ENCODE results near the gene P4HA1.
A peak's percentile ranks its signal among the peaks of the same experiment; 100 is the strongest.

P4HA1 gene

DNA sequence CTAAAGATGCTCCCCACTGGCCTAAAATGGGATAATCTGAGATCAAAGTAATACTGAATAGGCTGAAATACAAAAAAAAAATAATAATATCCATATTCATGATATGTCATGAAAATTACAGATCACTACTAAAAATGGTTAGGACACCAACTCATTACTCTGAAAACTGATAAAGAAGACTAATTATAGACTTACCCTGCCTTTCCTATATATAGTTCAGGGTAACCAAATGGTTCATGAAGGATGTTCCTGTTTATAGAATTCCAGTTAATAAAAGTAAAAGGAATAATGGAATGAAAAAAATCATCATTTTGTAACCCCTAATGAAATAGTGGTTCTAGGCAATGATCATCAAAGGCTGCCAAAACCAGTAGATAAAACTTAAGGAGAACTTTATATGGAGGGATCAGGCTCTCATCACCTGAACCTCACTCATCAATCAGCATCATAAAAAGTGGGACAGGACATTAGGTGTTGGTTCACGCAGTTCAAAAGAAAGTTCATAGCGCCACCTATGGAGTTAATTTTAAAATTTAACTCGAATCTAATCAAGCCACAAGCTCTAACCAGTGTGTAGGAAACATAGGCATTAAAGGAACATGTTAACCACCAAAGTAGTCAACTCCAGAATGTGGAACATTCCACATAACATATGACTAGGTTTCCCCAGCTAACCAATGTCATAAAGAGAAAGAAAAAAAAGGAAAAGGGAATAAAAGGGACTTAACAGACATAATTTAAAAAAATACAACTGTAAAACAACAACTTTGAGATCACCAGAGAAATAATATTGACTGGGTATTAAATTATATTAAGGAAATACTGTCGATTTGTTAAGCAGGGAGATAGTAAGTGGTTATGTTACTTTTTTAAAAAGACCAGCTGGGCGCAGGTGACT is 35.7 kb downstream of the P4HA1 start:
- Histone ChIP-seq H3K9ac (ENCODE audit: insufficient read length, low read depth) (no peak overlapping the region), H3K9me3 (ENCODE audit: insufficient read depth, low read length) (no peaks in the 10 kb centered on the region), H3K4me3 (ENCODE audit: insufficient read length, low read depth) (no peak overlapping the region), H3K27me3 (ENCODE audit: insufficient read depth, insufficient read length) (no peaks in the 10 kb centered on the region), H3K36me3 (ENCODE audit: insufficient read depth, insufficient read length, low read length) (peaks cover 31% of the 10 kb centered on the region), H3K4me1 (ENCODE audit: insufficient read depth, insufficient read length) (no peaks in the 10 kb centered on the region)
- no peak for TF ChIP-seq SUZ12 (IDR thresholded peaks at IDR 0.05; ENCODE audit: extremely low read depth, insufficient read depth, insufficient read length)
- TF ChIP-seq YY1 (IDR thresholded peaks at IDR 0.05; ENCODE audit: insufficient read depth, insufficient read length), result no peak
- no peak for TF ChIP-seq ZNF274 (IDR thresholded peaks at IDR 0.05; ENCODE audit: low read depth, low read length)
- peak; percentile 9 for DNase-seq (ENCODE audit: low read depth, low spot score)

DNA sequence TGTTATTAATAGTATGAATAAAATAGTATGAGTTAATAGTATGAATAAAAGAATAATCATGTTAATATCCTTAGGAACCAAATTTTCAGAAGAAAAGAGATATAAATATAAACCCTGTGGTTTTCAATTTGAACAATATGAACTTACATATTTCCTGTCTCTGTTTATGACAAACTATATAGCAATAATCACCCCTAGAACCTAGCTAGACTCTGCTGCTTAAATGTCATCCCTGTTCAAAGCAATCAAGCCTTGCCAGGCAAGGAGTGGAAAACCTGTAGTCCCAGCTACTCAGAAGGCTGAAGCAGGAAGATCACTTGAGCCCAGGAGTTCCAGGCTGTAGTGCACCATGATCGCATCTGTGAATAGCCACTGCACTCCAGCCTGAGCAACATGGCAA is 36.5 kb downstream of the P4HA1 start:
- peaks cover 32% of the 10 kb centered on the region for H3K36me3 ChIP-seq (ENCODE audit: insufficient read depth, insufficient read length, low read length)
- TF ChIP-seq YY1 (IDR thresholded peaks at IDR 0.05; ENCODE audit: insufficient read depth, insufficient read length) (no peak), SUZ12 (IDR thresholded peaks at IDR 0.05; ENCODE audit: extremely low read depth, insufficient read depth, insufficient read length) (no peak), ZNF274 (IDR thresholded peaks at IDR 0.05; ENCODE audit: low read depth, low read length) (no peak)
- H3K9me3 ChIP-seq (ENCODE audit: insufficient read depth, low read length), result no peaks in the 10 kb centered on the region
- H3K27me3 ChIP-seq (ENCODE audit: insufficient read depth, insufficient read length), result no peaks in the 10 kb centered on the region
- H3K4me3 ChIP-seq (ENCODE audit: insufficient read length, low read depth), result no peak overlapping the region
- H3K4me1 ChIP-seq (ENCODE audit: insufficient read depth, insufficient read length), result no peaks in the 10 kb centered on the region
- DNase-seq (ENCODE audit: low read depth, low spot score), result no peak
- no peak overlapping the region for H3K9ac ChIP-seq (ENCODE audit: insufficient read length, low read depth)

- Histone ChIP-seq H3K9me3 (ENCODE audit: insufficient read depth, low read length) (no peaks in the 10 kb centered on the region), H3K9ac (ENCODE audit: insufficient read length, low read depth) (no peak overlapping the region), H3K4me1 (ENCODE audit: insufficient read depth, insufficient read length) (no peaks in the 10 kb centered on the region), H3K4me3 (ENCODE audit: insufficient read length, low read depth) (no peak overlapping the region), H3K36me3 (ENCODE audit: insufficient read depth, insufficient read length, low read length) (peaks cover 27% of the 10 kb centered on the region), H3K27me3 (ENCODE audit: insufficient read depth, insufficient read length) (no peaks in the 10 kb centered on the region)
- no peak for DNase-seq (ENCODE audit: low read depth, low spot score)
- TF ChIP-seq YY1 (IDR thresholded peaks at IDR 0.05; ENCODE audit: insufficient read depth, insufficient read length) (no peak), ZNF274 (IDR thresholded peaks at IDR 0.05; ENCODE audit: low read depth, low read length) (no peak), SUZ12 (IDR thresholded peaks at IDR 0.05; ENCODE audit: extremely low read depth, insufficient read depth, insufficient read length) (no peak)
These were observed 38.5 kb downstream of the P4HA1 start for GRCh38 chr10:73058057-73058591.

DNA sequence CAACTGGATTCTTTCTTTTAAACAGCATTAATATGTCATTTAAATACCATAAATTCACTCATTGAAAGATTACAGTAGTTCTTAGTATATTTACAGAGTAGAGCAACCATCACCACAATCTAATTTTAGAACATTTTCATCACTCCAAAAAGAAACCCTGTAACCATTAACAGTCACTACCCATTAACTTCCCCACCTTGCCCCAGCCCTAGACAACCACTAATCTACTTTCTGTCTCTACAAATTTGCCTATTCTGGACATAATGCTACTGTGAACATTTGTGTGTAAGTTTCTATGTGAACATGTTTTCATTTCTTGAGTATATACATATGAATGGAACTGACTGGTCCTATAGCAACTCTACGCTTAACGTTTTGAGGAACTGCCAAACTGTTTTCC is 42.4 kb downstream of the P4HA1 start:
- H3K36me3 ChIP-seq (ENCODE audit: insufficient read depth, insufficient read length, low read length), result peaks cover 23% of the 10 kb centered on the region
- H3K4me1 ChIP-seq (ENCODE audit: insufficient read depth, insufficient read length), result no peaks in the 10 kb centered on the region
- H3K4me3 ChIP-seq (ENCODE audit: insufficient read length, low read depth), result no peak overlapping the region
- H3K9ac ChIP-seq (ENCODE audit: insufficient read length, low read depth), result no peak overlapping the region
- no peaks in the 10 kb centered on the region for H3K9me3 ChIP-seq (ENCODE audit: insufficient read depth, low read length)
- DNase-seq (ENCODE audit: low read depth, low spot score), result no peak
- TF ChIP-seq SUZ12 (IDR thresholded peaks at IDR 0.05; ENCODE audit: extremely low read depth, insufficient read depth, insufficient read length) (no peak), YY1 (IDR thresholded peaks at IDR 0.05; ENCODE audit: insufficient read depth, insufficient read length) (no peak), ZNF274 (IDR thresholded peaks at IDR 0.05; ENCODE audit: low read depth, low read length) (no peak)
- no peaks in the 10 kb centered on the region for H3K27me3 ChIP-seq (ENCODE audit: insufficient read depth, insufficient read length)

- Histone ChIP-seq H3K9me3 (ENCODE audit: insufficient read depth, low read length) (no peaks in the 10 kb centered on the region), H3K36me3 (ENCODE audit: insufficient read depth, insufficient read length, low read length) (peaks cover 27% of the 10 kb centered on the region), H3K27me3 (ENCODE audit: insufficient read depth, insufficient read length) (no peaks in the 10 kb centered on the region), H3K4me1 (ENCODE audit: insufficient read depth, insufficient read length) (no peaks in the 10 kb centered on the region), H3K9ac (ENCODE audit: insufficient read length, low read depth) (no peak overlapping the region), H3K4me3 (ENCODE audit: insufficient read length, low read depth) (no peak overlapping the region)
- DNase-seq (ENCODE audit: low read depth, low spot score), result no peak
- TF ChIP-seq SUZ12 (IDR thresholded peaks at IDR 0.05; ENCODE audit: extremely low read depth, insufficient read depth, insufficient read length) (no peak), YY1 (IDR thresholded peaks at IDR 0.05; ENCODE audit: insufficient read depth, insufficient read length) (no peak), ZNF274 (IDR thresholded peaks at IDR 0.05; ENCODE audit: low read depth, low read length) (no peak)
These were observed 43.4 kb downstream of the P4HA1 start for GRCh38 chr10:73053275-73053674.

DNA sequence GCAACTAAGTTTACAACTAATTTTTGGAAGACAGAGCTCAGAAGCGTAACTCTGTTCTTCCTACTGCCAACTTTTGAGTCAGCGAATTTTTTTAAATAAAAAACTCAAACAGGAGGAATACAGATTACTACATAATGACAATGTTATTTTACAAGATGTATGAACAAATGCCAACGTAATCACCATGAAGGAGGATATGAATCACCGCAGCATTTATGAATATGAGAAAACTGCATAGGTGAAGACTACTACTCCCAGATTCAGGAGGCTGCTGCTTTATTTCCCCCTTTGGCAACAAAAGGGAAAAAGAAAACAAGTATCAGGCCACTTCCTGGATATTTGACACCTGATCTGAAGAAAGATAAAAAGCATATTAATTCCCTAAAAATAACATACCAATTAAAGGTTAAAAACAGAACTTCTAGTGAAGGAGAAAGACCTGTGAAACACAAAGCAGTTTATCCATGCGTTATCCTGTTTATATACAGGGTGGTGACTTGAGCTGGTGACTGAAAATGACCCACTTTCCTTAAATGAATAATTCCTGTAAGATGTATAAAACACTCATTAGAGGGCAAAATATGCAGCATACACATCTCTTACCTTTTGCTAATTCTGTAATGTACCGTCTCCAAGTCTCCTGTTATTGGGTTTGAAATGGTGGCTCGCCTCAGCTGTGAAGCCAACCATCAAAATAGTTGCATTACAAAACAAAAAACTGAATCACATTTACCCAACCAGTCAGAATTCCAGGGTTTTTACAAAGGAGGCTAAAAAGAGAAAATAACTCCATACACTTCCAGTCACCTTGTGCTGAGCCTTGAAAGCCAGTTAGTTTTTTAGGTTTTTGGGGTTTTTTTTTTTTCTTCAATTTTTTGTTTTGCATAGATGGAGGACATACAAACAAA is 52.0 kb downstream of the P4HA1 start:
- H3K27me3 ChIP-seq (ENCODE audit: insufficient read depth, insufficient read length), result no peaks in the 10 kb centered on the region
- H3K9ac ChIP-seq (ENCODE audit: insufficient read length, low read depth), result no peak overlapping the region
- no peak for DNase-seq (ENCODE audit: low read depth, low spot score)
- no peak overlapping the region for H3K4me3 ChIP-seq (ENCODE audit: insufficient read length, low read depth)
- H3K9me3 ChIP-seq (ENCODE audit: insufficient read depth, low read length), result no peaks in the 10 kb centered on the region
- H3K36me3 ChIP-seq (ENCODE audit: insufficient read depth, insufficient read length, low read length), result peaks cover 25% of the 10 kb centered on the region
- no peaks in the 10 kb centered on the region for H3K4me1 ChIP-seq (ENCODE audit: insufficient read depth, insufficient read length)
- TF ChIP-seq ZNF274 (IDR thresholded peaks at IDR 0.05; ENCODE audit: low read depth, low read length), result no peak
- TF ChIP-seq YY1 (IDR thresholded peaks at IDR 0.05; ENCODE audit: insufficient read depth, insufficient read length), result no peak
- no peak for TF ChIP-seq SUZ12 (IDR thresholded peaks at IDR 0.05; ENCODE audit: extremely low read depth, insufficient read depth, insufficient read length)
